ENCODE data around the gene MAP2K2. TPM values are rescaled to one million over a fixed set of nuclear protein-coding genes. Genes with fewer than 3 reads are reported as not detected.

The MAP2K2 gene
- total RNA-seq, 1 experiment from 2014 or later, result 171 TPM

GRCh38 chr19:4052993-4053422 is 70.9 kb downstream of the MAP2K2 start:
- Mint-ChIP-seq H3K27me3 (ENCODE audit: insufficient read depth, unreplicated experiment) (no peaks in the 10 kb centered on the region), H3K4me1 (ENCODE audit: insufficient read depth, unreplicated experiment) (peaks cover 41% of the 10 kb centered on the region), H3K9me3 (ENCODE audit: unreplicated experiment) (no peaks in the 10 kb centered on the region), H3K36me3 (ENCODE audit: insufficient read depth, unreplicated experiment) (peaks cover 89% of the 10 kb centered on the region), H3K4me3 (ENCODE audit: unreplicated experiment) (peak overlapping the region; percentile 56), H3K27ac (ENCODE audit: low read depth, unreplicated experiment) (peak overlapping the region; percentile 78)
- TF ChIP-seq, protein P1, sequence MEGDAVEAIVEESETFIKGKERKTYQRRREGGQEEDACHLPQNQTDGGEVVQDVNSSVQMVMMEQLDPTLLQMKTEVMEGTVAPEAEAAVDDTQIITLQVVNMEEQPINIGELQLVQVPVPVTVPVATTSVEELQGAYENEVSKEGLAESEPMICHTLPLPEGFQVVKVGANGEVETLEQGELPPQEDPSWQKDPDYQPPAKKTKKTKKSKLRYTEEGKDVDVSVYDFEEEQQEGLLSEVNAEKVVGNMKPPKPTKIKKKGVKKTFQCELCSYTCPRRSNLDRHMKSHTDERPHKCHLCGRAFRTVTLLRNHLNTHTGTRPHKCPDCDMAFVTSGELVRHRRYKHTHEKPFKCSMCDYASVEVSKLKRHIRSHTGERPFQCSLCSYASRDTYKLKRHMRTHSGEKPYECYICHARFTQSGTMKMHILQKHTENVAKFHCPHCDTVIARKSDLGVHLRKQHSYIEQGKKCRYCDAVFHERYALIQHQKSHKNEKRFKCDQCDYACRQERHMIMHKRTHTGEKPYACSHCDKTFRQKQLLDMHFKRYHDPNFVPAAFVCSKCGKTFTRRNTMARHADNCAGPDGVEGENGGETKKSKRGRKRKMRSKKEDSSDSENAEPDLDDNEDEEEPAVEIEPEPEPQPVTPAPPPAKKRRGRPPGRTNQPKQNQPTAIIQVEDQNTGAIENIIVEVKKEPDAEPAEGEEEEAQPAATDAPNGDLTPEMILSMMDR (IDR thresholded peaks at IDR 0.05; ENCODE audit: unreplicated experiment), result no peak
- ChIA-PET POLR2A (interaction anchor here (0.9 to 1.1 kb wide), 3 partner anchors 8 to 11 kb away, joined by 4 to 6 read pairs (median 5); no protein-coding TSS in a partner anchor), CTCF (interaction anchor here (0.6 kb wide), 1 partner anchor 10 kb away, joined by 3 read pairs; no protein-coding TSS in a partner anchor)
- no TSS peak for BruUV-seq (replicated peaks)
- intact Hi-C loops (cut with micrococcal nuclease), result loop anchor here (1.0 to 5.0 kb wide), 2 partner anchors 8 to 46 kb away; partner anchors contain the start of gene PIAS4
- peak; percentile 60 for DNase-seq (ENCODE audit: unreplicated experiment)

- Mint-ChIP-seq H3K27ac (ENCODE audit: low read depth, unreplicated experiment) (peak overlapping the region; percentile 78), H3K4me3 (ENCODE audit: unreplicated experiment) (peak overlapping the region; percentile 56), H3K27me3 (ENCODE audit: insufficient read depth, unreplicated experiment) (no peaks in the 10 kb centered on the region), H3K9me3 (ENCODE audit: unreplicated experiment) (no peaks in the 10 kb centered on the region), H3K36me3 (ENCODE audit: insufficient read depth, unreplicated experiment) (peaks cover 89% of the 10 kb centered on the region), H3K4me1 (ENCODE audit: insufficient read depth, unreplicated experiment) (peaks cover 35% of the 10 kb centered on the region)
- BruUV-seq (replicated peaks), result no TSS peak
- TF ChIP-seq, protein P1 (IDR thresholded peaks at IDR 0.05; ENCODE audit: unreplicated experiment), result no peak
- POLR2A ChIA-PET, result interaction anchor here (0.8 to 1.1 kb wide), 9 partner anchors 9 to 67 kb away, joined by 3 to 6 read pairs (median 4); partner anchors contain the start of gene EEF2
- CTCF ChIA-PET, result interaction anchor here (0.6 kb wide), 3 partner anchors 9 to 417 kb away, joined by 3 to 5 read pairs (median 4); no protein-coding TSS in a partner anchor
- DNase-seq (ENCODE audit: unreplicated experiment), result peak; percentile 85
- intact Hi-C loops (cut with micrococcal nuclease), result loop anchor here (1.0 to 5.0 kb wide), 2 partner anchors 9 to 45 kb away; partner anchors contain the start of gene PIAS4
Measured at GRCh38 chr19:4052114-4052992, 71.6 kb downstream of the MAP2K2 start.

GRCh38 chr19:4051175-4052101 is 72.5 kb downstream of the MAP2K2 start:
- DNase-seq (ENCODE audit: unreplicated experiment), result peak; percentile 95
- ChIA-PET POLR2A (interaction anchor here (0.8 to 1.1 kb wide), 7 partner anchors 10 to 66 kb away, joined by 3 to 5 read pairs (median 4); partner anchors contain the start of gene EEF2), CTCF (interaction anchor here (0.6 to 1.2 kb wide), 2 partner anchors 216 to 416 kb away, joined by 3 to 5 read pairs; no protein-coding TSS in a partner anchor)
- TF ChIP-seq, protein P1 (IDR thresholded peaks at IDR 0.05; ENCODE audit: unreplicated experiment), result no peak
- Mint-ChIP-seq H3K27ac (ENCODE audit: low read depth, unreplicated experiment) (peak overlapping the region; percentile 78), H3K27me3 (ENCODE audit: insufficient read depth, unreplicated experiment) (no peaks in the 10 kb centered on the region), H3K36me3 (ENCODE audit: insufficient read depth, unreplicated experiment) (peaks cover 89% of the 10 kb centered on the region), H3K4me1 (ENCODE audit: insufficient read depth, unreplicated experiment) (peaks cover 34% of the 10 kb centered on the region), H3K9me3 (ENCODE audit: unreplicated experiment) (no peaks in the 10 kb centered on the region), H3K4me3 (ENCODE audit: unreplicated experiment) (peak overlapping the region; percentile 56)
- intact Hi-C loops (cut with micrococcal nuclease), result loop anchor here (1.0 to 5.0 kb wide), 2 partner anchors 10 to 44 kb away; partner anchors contain the start of gene PIAS4
- BruUV-seq (replicated peaks), result no TSS peak

Measured in MCF 10A (cell line).